ENCODE results near the gene COL5A2.
A peak's percentile ranks its signal among the peaks of the same experiment; 100 is the strongest.

Gene COL5A2

GRCh38 chr2:189049709-189050164 lies 129.8 kb downstream of the COL5A2 start:
- no peak for DNase-seq (ENCODE audit: low read depth)
- H3K4me3 ChIP-seq (ENCODE audit: low read length): no peak overlapping the region
- TF ChIP-seq CTCF (conservative IDR thresholded peaks at IDR 0.05; ENCODE audit: low read length): no peak

- no peak for DNase-seq (ENCODE audit: low read depth)
- H3K4me3 ChIP-seq (ENCODE audit: low read length): no peak overlapping the region
- no peak for TF ChIP-seq CTCF (conservative IDR thresholded peaks at IDR 0.05; ENCODE audit: low read length)
Measured at GRCh38 chr2:189048189-189048588, 131.4 kb downstream of the COL5A2 start.

GRCh38 chr2:189047171-189047888 lies 132.2 kb downstream of the COL5A2 start:
- no peak for TF ChIP-seq CTCF (conservative IDR thresholded peaks at IDR 0.05; ENCODE audit: low read length)
- DNase-seq (ENCODE audit: low read depth): no peak
- H3K4me3 ChIP-seq (ENCODE audit: low read length): no peak overlapping the region

GRCh38 chr2:189046320-189046719 lies 133.2 kb downstream of the COL5A2 start:
- H3K4me3 ChIP-seq (ENCODE audit: low read length): no peak overlapping the region
- TF ChIP-seq CTCF (conservative IDR thresholded peaks at IDR 0.05; ENCODE audit: low read length): no peak
- no peak for DNase-seq (ENCODE audit: low read depth)

- H3K4me3 ChIP-seq (ENCODE audit: low read length): no peak overlapping the region
- no peak for DNase-seq (ENCODE audit: low read depth)
- no peak for TF ChIP-seq CTCF (conservative IDR thresholded peaks at IDR 0.05; ENCODE audit: low read length)
Measured at GRCh38 chr2:189045836-189046235, 133.7 kb downstream of the COL5A2 start.

- no peak for TF ChIP-seq CTCF (conservative IDR thresholded peaks at IDR 0.05; ENCODE audit: low read length)
- peak; percentile 76 for DNase-seq (ENCODE audit: low read depth)
- no peak overlapping the region for H3K4me3 ChIP-seq (ENCODE audit: low read length)
Measured at GRCh38 chr2:189037518-189037917, 142.0 kb downstream of the COL5A2 start.

- DNase-seq (ENCODE audit: low read depth): peak; percentile 79
- no peak overlapping the region for H3K4me3 ChIP-seq (ENCODE audit: low read length)
- peak; percentile 69 for TF ChIP-seq CTCF (conservative IDR thresholded peaks at IDR 0.05; ENCODE audit: low read length)
Measured at GRCh38 chr2:189024901-189025618, 154.5 kb downstream of the COL5A2 start.

All from AG10803 (cell line).